Measurements from ENCODE around the gene XYLB. TPM values are rescaled to one million over a fixed set of nuclear protein-coding genes. Genes with fewer than 3 reads are reported as not detected.
"Not testable (repeated sequence)": the region's sequence is repeated elsewhere in the genome, so short reads cannot be mapped to it uniquely, and the experiment has no call there.

XYLB gene
- total RNA-seq, 2 donors from 2014 or later = 1.8 to 38.7 TPM

DNA sequence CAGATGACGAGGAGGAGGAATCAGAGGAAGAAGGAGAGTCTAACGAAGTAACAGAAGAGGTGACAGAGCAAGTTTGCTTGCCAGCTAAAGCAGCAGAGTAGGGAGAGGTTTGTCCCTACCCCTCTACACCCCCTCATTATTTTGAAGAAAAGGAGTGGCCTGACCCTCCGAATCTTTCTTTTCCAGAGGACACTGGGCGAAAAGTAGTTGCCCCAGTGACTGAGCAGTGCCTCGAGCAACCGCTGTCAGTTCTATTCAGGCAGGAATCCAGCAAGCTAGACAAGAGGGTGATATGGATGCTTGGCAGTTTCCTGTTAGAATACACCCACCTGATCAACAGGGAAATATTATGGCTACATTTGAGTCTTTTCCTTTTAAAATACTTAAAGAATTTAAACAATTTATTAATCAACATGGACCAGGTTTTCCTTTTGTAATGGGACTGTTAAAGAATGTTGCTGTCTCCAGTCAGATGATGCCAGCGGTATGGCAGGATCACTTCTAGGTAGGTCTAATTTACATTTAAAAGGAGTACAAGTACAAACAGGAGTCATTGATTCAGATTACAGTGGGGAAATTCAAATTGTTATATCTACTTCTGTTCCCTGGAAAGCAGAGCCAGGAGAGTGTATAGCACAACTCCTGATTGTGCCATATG, 75.2 kb downstream of the XYLB start:
- TF ChIP-seq CTCF (IDR thresholded peaks at IDR 0.05) = no peak
- ATAC-seq (ENCODE audit: insufficient number of reproducible peaks, low FRiP score, low read depth) (no peak), DNase-seq (ENCODE audit: low spot score) (no peak)
- Histone ChIP-seq H3K27ac (no peak overlapping the region), H3K36me3 (no peaks in the 10 kb centered on the region), H3K4me1 (ENCODE audit: control insufficient read depth in 1 of 2, low read depth in 2 of 2) (no peaks in the 10 kb centered on the region), H3K9me3 (no peaks in the 10 kb centered on the region), H3K27me3 (replicated peaks; ENCODE audit: insufficient read depth) (no peaks in the 10 kb centered on the region), H3K4me3 (no peak overlapping the region)

DNA sequence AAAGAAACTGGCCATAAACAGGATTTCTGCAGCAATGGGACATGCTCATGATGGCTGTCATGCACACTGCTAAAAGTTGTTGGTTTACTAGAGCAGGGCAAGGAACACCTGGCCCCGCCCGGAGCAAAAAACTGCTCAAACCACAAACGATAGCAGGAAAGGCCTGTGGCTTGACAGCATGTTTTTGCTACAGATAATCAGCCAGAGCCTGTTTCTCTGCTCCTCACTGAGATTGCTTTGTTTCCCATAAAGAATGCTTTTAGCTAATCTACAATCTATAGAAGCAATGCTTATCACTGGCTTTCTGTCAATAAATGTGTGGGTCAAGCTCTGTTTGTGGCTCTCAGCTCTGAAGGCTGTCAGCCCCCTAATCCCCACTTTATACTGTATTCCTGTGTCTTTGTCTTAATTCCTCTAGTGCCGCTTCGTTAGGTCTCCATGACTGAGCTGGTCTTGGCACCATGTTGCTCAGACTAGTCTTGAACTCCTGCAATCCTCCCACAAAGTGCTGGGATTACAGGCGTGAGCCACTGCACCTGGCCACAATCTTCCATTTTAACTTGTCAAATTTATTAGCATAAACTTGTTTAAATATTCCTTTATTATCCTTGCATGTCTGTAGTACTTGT, 80.3 kb downstream of the XYLB start:
- not testable (repeated sequence) for DNase-seq (ENCODE audit: low spot score); H3K9me3 ChIP-seq; H3K4me3 ChIP-seq; H3K36me3 ChIP-seq; H3K4me1 ChIP-seq (ENCODE audit: control insufficient read depth in 1 of 2, low read depth in 2 of 2); H3K27me3 ChIP-seq (replicated peaks; ENCODE audit: insufficient read depth); H3K27ac ChIP-seq; ATAC-seq (ENCODE audit: insufficient number of reproducible peaks, low FRiP score, low read depth)

DNA sequence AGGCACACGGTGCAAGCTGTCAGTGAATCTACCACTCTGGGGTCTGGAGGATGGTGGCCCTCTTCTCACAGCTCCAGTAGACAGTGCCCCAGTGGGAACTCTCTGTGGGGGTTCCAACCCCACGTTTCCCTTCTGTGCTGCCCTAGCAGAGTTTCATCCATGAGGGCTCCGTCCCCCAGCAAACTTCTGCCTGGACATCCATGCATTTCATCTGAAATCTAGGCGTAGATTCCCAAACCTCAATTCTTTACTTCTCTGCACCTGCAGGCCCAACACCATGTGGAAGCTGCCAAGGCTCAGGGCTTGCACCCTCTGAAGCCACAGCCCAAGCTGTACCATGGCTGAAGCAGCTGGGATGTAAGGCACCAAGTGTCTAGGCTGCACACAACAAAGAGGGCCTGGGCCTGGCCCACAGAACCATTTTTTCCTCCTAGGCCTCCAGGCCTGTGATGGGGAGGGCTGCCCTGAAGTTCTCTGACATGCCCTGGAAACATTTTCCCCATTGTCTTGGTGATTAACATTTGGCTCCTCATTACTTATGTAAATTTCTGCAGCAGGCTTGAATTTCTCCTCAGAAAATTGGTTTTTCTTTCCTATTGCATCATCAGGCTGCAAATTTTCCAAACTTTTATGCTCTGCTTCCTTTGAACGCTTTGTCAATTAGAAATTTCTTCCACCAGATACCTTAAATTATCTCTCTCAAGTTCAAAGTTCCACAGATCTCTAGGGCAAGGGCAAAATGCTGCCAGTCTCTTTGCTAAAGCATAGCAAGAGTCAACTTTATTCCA, 86.5 kb downstream of the XYLB start:
- not testable (repeated sequence) for H3K36me3 ChIP-seq; H3K4me3 ChIP-seq; H3K4me1 ChIP-seq (ENCODE audit: control insufficient read depth in 1 of 2, low read depth in 2 of 2); H3K27me3 ChIP-seq (replicated peaks; ENCODE audit: insufficient read depth); DNase-seq (ENCODE audit: low spot score); ATAC-seq (ENCODE audit: insufficient number of reproducible peaks, low FRiP score, low read depth); H3K27ac ChIP-seq
- peaks cover 25% of the 10 kb centered on the region for H3K9me3 ChIP-seq

GRCh38 chr3:38433661-38434060, 87.1 kb downstream of the XYLB start:
- not testable (repeated sequence) for H3K4me3 ChIP-seq; DNase-seq (ENCODE audit: low spot score); H3K36me3 ChIP-seq; H3K27ac ChIP-seq; H3K4me1 ChIP-seq (ENCODE audit: control insufficient read depth in 1 of 2, low read depth in 2 of 2); H3K27me3 ChIP-seq (replicated peaks; ENCODE audit: insufficient read depth); ATAC-seq (ENCODE audit: insufficient number of reproducible peaks, low FRiP score, low read depth)
- peaks cover 29% of the 10 kb centered on the region for H3K9me3 ChIP-seq

DNA sequence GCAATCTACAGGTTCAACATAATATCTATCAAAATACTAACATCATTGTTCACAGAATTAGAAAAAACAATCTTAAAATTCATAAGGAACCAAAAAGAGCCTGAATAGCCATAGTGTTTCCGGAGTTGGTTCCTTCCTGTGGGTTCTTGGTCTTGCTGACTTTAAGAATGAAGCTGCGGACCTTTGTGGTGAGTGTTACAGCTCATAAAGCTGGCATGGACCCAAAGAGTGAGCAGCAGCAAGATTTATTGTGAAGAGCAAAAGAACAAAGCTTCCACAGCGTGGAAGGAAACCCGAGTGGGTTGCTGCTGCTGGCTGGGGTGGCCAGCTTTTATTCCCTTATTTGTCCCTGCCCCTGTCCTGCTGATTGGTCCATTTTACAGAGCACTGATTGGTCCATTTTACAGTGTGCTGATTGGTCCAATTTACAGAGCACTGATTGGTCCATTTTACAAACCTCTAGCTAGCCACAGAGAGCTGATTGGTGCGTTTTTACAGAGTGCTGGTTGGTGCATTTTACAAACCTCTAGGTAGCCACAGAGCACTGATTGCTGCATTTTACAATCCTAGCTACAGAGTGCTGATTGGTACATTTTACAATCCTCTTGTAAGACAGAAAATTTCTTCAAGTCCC, 92.0 kb downstream of the XYLB start:
- not testable (repeated sequence) for H3K4me3 ChIP-seq; DNase-seq (ENCODE audit: low spot score); ATAC-seq (ENCODE audit: insufficient number of reproducible peaks, low FRiP score, low read depth)

GRCh38 chr3:38443205-38443604, 96.6 kb downstream of the XYLB start:
- H3K27ac ChIP-seq; H3K27me3 ChIP-seq (replicated peaks; ENCODE audit: insufficient read depth); H3K4me3 ChIP-seq; DNase-seq (ENCODE audit: low spot score); ATAC-seq (ENCODE audit: insufficient number of reproducible peaks, low FRiP score, low read depth); H3K4me1 ChIP-seq (ENCODE audit: control insufficient read depth in 1 of 2, low read depth in 2 of 2); H3K36me3 ChIP-seq; H3K9me3 ChIP-seq: not testable (repeated sequence)

More for the DNA sequence above, 92.0 kb downstream of the XYLB start:
- H3K36me3 ChIP-seq; H3K27ac ChIP-seq; H3K27me3 ChIP-seq (replicated peaks; ENCODE audit: insufficient read depth); H3K4me1 ChIP-seq (ENCODE audit: control insufficient read depth in 1 of 2, low read depth in 2 of 2): not testable (repeated sequence)
- peaks cover 23% of the 10 kb centered on the region for H3K9me3 ChIP-seq

- H3K36me3 ChIP-seq = no peaks in the 10 kb centered on the region
- H3K27me3 ChIP-seq (replicated peaks; ENCODE audit: insufficient read depth) = no peaks in the 10 kb centered on the region
- TF ChIP-seq CTCF (IDR thresholded peaks at IDR 0.05) = no peak
- no peak overlapping the region for H3K27ac ChIP-seq
- DNase-seq (ENCODE audit: low spot score) (no peak), ATAC-seq (ENCODE audit: insufficient number of reproducible peaks, low FRiP score, low read depth) (no peak)
- H3K9me3 ChIP-seq = no peaks in the 10 kb centered on the region
- no peak overlapping the region for H3K4me3 ChIP-seq
- no peaks in the 10 kb centered on the region for H3K4me1 ChIP-seq (ENCODE audit: control insufficient read depth in 1 of 2, low read depth in 2 of 2)
These were observed 99.6 kb downstream of the XYLB start for GRCh38 chr3:38446085-38446686.
